Ectodermal cell (in vitro differentiated cells): Measurements from ENCODE around the gene PI16.

Experiments
- H3K27ac ChIP-seq: 2 replicates; pipeline ENCODE4 v1.7.0; 2013; ENCODE audit warnings: mild to moderate bottlenecking, low read depth, low read length; ENCODE audit not compliant: insufficient read depth, poor library complexity, severe bottlenecking
- H3K27me3 ChIP-seq: 2 replicates; pipeline ENCODE4 v1.7.0; 2013; ENCODE audit warnings: mild to moderate bottlenecking, low read length; ENCODE audit not compliant: insufficient read depth, control insufficient read depth, poor library complexity, severe bottlenecking
- H3K36me3 ChIP-seq: one replicate; pipeline ENCODE4 v1.7.0; 2013; ENCODE audit warnings: low read length; ENCODE audit not compliant: control insufficient read depth, insufficient read depth
- H3K4me1 ChIP-seq: one replicate; pipeline ENCODE4 v1.7.0; 2013; ENCODE audit warnings: low read length; ENCODE audit not compliant: control insufficient read depth, insufficient read depth
- H3K4me3 ChIP-seq: 2 replicates; pipeline ENCODE4 v1.7.0; 2013; ENCODE audit warnings: low read depth, low read length, control low read depth; ENCODE audit not compliant: insufficient read depth
- H3K9me3 ChIP-seq: 2 replicates; pipeline ENCODE4 v1.7.0; 2013; ENCODE audit warnings: mild to moderate bottlenecking, low read length, moderate library complexity; ENCODE audit not compliant: control insufficient read depth
- WGBS, 2 experiments: methylation state at CpG; one replicate each; pipeline ENCODE4 v1.1.7; 2013; ENCODE audit warnings: missing lambda C conversion rate in 2 of 2; 5-methylcytosine and 5-hydroxymethylcytosine counted together

PI16 gene

DNA sequence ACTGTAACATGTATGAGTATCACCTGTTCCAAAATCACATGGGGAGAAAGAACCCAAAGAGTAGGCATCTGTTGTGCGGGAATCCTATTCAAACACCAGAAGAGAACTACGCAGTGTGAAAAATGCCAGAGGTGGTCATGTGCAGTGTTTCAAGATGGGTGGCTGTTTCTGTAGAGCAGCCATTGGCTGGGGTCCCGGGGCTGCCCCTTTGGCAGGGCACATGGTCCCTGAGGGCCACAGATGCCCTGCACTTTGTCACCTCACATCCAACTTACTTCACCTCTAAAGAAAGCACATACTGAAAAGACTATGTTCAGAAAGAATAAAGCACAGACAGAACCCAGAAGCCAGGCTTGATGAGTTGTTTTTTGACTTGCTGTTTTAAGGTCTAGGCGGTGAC lies 19.1 kb downstream of the PI16 start:
- Histone ChIP-seq H3K4me1 (no peaks in the 10 kb centered on the region), H3K36me3 (peaks cover 92% of the 10 kb centered on the region), H3K27me3 (no peaks in the 10 kb centered on the region), H3K4me3 (no peak overlapping the region), H3K9me3 (no peaks in the 10 kb centered on the region), H3K27ac (no peak overlapping the region)
- 90 to 95% methylated on average over 4 of the region's 4 CpGs for WGBS, 2 experiments

DNA sequence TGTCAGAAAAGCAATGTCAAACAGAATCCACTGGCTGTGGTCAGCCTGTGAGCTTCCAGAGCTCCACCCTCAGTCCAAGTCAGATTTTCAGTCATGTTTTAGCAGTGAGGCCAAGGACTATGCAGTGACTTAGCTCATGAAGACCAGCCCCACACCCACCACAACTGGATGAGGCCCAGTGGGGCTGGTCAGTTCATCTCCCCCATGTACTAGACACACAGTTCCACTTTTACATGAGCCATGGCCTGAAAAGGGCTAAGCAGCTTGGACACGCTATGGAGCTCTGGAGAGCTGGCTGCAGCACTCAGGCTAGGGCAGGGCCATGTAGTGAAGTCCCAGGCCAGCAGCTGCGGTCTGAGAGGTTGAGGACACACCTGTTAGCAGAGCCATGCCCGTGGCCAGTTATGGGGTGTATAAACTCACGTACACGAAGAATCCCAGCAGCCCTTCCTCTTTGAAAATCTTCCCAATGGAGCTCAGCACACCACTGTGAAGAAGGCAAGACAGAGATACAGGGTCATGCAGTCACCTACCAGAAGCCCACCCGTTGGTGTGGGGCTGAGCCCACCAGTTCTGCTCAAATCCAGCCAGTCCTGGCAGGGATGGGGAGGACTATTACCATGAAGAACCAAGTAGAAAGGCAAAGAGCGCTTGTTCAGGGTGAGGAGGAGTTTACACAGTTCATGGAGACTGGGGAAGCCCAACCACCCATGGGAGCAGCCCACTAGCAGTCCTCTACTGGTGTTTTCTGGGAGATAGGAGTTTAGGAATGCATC lies 20.9 kb downstream of the PI16 start:
- H3K36me3 ChIP-seq, result peaks cover 77% of the 10 kb centered on the region
- 95% methylated on average over 7 of the region's 7 CpGs for WGBS, 2 experiments

DNA sequence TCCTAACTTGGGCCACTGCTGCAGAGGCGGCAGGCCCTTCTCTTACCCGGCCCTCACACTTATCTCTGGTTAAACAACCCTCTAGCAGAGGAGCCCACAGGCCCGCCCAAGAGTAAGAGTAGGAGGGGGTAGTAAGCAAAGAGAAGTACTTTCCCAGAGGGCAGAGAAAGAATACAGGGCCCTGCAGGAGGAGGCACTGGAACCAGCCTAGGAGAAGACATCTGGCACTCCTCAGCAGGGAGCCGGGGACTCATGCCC lies 21.4 kb downstream of the PI16 start:
- WGBS, 2 experiments, result 95 to 99% methylated on average over 3 to 4 of the region's 4 CpGs
- Histone ChIP-seq H3K27ac (no peak overlapping the region), H3K27me3 (no peaks in the 10 kb centered on the region), H3K4me1 (peaks cover 7% of the 10 kb centered on the region), H3K4me3 (no peak overlapping the region), H3K36me3 (peaks cover 72% of the 10 kb centered on the region), H3K9me3 (no peaks in the 10 kb centered on the region)

More for the DNA sequence above, 20.9 kb downstream of the PI16 start:
- no peak overlapping the region for H3K4me3 ChIP-seq
- H3K4me1 ChIP-seq, result peaks cover 2% of the 10 kb centered on the region
- no peak overlapping the region for H3K27ac ChIP-seq
- no peaks in the 10 kb centered on the region for H3K27me3 ChIP-seq
- no peaks in the 10 kb centered on the region for H3K9me3 ChIP-seq

DNA sequence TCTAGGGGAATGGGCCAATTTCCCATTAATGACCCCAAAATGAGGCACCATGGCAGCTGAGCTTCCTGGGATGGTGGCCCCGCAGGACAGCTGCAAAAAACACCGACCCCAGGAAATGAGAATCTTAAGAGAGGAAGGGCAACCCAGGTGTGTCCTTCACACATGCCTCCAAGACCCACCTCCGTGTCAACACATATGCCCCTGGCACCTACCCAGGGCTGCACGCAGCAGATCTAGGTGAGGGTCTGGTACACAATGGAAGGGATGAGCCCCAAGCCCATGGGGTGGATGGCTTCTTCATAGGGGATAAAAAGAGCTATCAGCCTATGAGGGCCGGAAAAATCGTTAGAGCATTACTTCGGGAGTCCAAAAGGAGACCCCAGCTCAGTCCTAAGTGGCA lies 22.0 kb downstream of the PI16 start:
- Histone ChIP-seq H3K27me3 (no peaks in the 10 kb centered on the region), H3K36me3 (peaks cover 68% of the 10 kb centered on the region), H3K27ac (no peak overlapping the region), H3K4me3 (no peak overlapping the region), H3K9me3 (no peaks in the 10 kb centered on the region), H3K4me1 (peaks cover 13% of the 10 kb centered on the region)
- 96 to 97% methylated on average over 7 of the region's 7 CpGs for WGBS, 2 experiments

DNA sequence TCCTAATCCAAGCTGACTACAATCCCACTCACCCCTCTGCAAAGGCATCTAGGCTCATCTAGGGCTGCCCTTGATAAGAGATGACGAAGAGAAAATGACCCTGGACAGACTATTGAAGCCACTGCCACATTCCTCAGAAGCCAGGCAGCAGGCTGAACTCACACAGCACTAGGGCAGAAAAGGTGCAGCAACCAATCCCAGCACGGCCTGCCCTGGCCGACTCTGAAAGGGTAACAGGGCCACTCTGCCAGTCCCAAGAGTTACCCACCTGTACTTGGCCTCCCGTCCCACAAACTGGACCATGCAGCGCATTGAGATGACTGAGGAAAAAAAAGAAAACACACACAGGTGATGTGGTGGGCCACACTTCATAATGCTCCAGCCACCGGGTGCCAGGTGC lies 22.4 kb downstream of the PI16 start:
- H3K4me1 ChIP-seq, result peaks cover 17% of the 10 kb centered on the region
- peaks cover 64% of the 10 kb centered on the region for H3K36me3 ChIP-seq
- H3K27me3 ChIP-seq, result no peaks in the 10 kb centered on the region
- 93 to 94% methylated on average over 6 of the region's 6 CpGs for WGBS, 2 experiments
- H3K4me3 ChIP-seq, result no peak overlapping the region
- no peak overlapping the region for H3K27ac ChIP-seq
- H3K9me3 ChIP-seq, result no peaks in the 10 kb centered on the region

DNA sequence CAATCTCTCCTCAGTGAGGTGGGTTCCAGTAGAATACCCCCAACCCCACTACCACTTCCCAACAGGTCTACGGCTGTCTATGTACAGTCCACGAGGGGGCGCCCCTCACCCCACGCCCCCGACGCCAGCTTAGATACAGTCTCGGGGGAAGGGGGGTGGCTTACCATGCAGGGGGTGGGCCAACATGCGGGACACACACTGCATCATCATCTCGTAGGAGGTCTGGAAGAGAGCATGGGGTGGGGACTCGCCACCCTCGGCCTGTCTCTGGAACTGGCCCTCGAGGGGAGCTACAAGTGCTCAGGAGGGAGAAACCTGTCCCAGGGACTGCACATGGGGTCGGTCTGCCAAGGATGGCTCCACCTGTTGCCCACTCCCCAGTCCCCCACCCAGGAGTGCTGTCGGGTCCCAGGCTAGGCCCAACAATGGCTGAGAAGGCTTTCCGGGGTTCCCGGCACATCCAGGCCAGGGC lies 23.0 kb downstream of the PI16 start:
- Histone ChIP-seq H3K27ac (no peak overlapping the region), H3K9me3 (no peaks in the 10 kb centered on the region), H3K4me3 (no peak overlapping the region), H3K4me1 (peaks cover 19% of the 10 kb centered on the region), H3K27me3 (no peaks in the 10 kb centered on the region), H3K36me3 (peaks cover 58% of the 10 kb centered on the region)
- 88 to 91% methylated on average over 16 of the region's 16 CpGs for WGBS, 2 experiments

DNA sequence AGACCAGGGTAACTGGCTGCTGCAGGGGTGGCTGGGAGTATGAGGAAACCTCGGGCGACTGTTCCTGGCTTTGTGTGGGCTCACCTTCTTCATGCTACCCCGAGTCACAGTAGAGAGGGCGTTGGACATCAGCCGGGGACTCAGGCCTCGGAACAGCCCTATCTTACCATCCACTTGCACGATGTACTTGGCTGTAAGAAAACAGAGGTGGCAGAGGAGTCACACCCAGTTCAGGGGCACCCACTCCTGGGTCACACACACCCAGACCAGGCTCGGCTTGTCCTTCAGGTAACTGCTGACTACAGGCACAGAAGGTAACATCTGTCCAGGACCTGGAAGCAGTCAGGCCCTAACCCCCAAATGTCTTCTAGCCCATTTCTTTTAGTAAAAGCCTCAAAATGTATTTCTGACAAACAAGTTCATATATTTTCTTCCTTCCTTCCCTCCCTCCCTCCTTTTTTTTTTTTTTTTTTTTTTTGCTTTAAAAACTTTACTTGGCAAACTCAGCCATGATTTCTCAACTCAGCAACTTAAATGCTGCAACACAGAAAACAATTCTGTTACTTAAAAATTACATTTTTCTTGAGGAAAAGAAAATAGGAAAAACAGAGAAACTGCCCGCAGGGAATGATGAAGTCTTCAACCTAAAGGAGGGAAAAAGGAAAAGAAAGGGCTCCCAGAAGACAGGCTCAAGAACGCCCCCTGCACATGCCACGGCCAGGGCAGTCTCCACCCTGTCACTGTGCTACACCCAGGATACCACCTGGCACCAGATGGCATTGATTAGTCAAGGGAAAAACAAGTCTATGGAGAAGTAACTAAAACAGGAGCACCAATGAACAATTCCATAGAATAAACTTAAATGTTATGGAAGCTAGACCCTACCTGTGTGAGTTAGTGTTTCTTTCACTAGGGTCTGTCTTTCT lies 24.1 kb downstream of the PI16 start:
- peaks cover 48% of the 10 kb centered on the region for H3K36me3 ChIP-seq

DNA sequence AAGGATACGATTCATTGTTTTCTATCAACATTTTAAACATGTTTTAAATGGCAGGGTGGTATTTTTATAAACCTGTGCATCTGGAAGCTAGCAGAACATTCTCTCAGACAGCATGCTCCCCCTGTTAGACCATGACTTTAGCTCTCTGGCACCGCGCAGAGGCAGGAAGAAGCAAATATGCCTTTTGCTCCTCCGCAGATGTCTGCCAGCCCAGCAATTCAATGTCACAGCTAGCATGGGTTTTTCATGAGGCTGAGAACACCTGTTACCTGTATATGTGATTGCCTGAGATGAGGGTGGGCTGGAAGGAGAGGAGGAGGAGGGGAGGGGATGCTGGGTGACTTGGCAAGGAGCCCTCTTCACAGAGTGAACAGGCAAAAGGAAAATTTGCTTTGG lies 24.8 kb downstream of the PI16 start:
- Histone ChIP-seq H3K36me3 (peaks cover 45% of the 10 kb centered on the region), H3K4me1 (peaks cover 31% of the 10 kb centered on the region), H3K4me3 (no peak overlapping the region), H3K9me3 (no peaks in the 10 kb centered on the region), H3K27me3 (no peaks in the 10 kb centered on the region), H3K27ac (no peak overlapping the region)
- 88% methylated on average over 3 to 4 of the region's 4 CpGs for WGBS, 2 experiments

More for the DNA sequence above, 24.1 kb downstream of the PI16 start:
- H3K4me1 ChIP-seq, result peaks cover 24% of the 10 kb centered on the region
- no peak overlapping the region for H3K4me3 ChIP-seq
- no peaks in the 10 kb centered on the region for H3K9me3 ChIP-seq
- WGBS, 2 experiments, result 92 to 96% methylated on average over 11 of the region's 11 CpGs
- H3K27ac ChIP-seq, result no peak overlapping the region
- H3K27me3 ChIP-seq, result no peaks in the 10 kb centered on the region

DNA sequence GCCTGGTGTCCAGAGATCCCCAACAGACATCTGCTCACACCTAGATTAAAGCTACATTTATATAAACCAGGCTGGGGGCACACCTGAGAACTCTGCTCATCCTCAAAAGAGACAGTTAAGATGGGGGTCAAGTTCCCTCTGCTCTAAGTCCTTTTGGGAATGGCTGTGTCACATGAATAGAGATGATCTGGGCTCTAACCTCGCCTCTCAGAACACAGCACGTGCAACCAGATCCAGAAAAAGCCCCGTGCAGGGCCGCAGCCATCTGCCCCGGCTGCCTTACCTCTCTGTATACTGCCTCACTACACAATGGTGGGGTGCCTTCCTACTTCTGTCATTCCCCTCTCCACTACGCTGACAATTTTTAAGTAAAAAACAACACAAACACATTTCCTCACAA lies 25.6 kb downstream of the PI16 start:
- no peak overlapping the region for H3K27ac ChIP-seq
- peaks cover 35% of the 10 kb centered on the region for H3K4me1 ChIP-seq

DNA sequence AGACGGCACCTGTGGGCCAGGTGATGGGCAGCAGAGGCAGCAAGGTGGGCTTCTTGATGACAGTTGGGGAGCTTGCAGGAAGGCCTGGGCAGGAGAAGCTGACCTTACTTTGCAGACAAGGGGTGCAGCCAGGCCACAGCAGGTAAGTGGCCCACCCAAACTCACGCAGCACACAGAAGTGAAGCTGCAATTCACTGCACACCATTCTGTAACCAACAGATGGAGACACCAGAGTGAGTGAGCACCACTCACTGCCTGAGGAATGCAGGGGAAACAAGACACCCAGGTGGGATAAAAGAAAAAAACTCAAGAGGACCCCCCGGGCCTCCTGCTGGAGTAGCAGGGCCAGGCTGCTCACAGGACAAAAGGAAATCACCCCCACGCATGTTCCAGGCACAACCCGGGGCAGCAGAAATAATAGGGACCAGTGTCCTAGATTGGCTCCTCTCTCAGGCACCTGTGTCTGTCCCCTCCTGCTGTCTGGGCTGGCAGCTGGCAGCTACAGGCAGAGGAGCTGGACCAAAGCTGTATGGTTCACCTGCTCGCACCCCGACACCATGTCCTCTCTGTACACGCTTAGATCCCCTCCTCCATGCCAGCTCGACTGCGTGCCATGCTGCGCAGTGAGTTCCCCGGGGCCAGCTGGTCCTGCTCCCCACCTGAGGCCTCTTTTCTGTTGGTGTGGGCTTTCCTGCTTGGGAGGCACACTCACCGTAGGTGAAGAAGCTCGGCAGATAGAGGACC lies 26.5 kb downstream of the PI16 start:
- Histone ChIP-seq H3K27ac (no peak overlapping the region), H3K4me1 (peaks cover 35% of the 10 kb centered on the region), H3K36me3 (peaks cover 27% of the 10 kb centered on the region), H3K27me3 (no peaks in the 10 kb centered on the region), H3K9me3 (no peaks in the 10 kb centered on the region), H3K4me3 (no peak overlapping the region)
- 77 to 78% methylated on average over 14 of the region's 14 CpGs for WGBS, 2 experiments

More for the DNA sequence above, 25.6 kb downstream of the PI16 start:
- H3K36me3 ChIP-seq, result peaks cover 37% of the 10 kb centered on the region
- WGBS, 2 experiments, result 90 to 93% methylated on average over 6 of the region's 6 CpGs
- H3K27me3 ChIP-seq, result no peaks in the 10 kb centered on the region
- H3K4me3 ChIP-seq, result no peak overlapping the region
- H3K9me3 ChIP-seq, result no peaks in the 10 kb centered on the region
